WTC11 (cell line): ENCODE results near the gene FSTL4. TPM values are rescaled to one million over a fixed set of nuclear protein-coding genes. Genes with fewer than 3 reads are reported as not detected.

Experiments used
- ATAC-seq: fragments of 200-7000 bp; cut with Tn5 transposase; 2 replicates; pipeline ENCODE4 v1.10.0; 2021; ENCODE audit warnings: mild to moderate bottlenecking, moderate library complexity
- CTCF ChIA-PET: fragments of 300-600 bp; sonication (Branson Sonifier 250); formaldehyde crosslinking; loops from one replicate; lab custom pipeline; 2021; ENCODE audit warnings: antibody characterized with exemption; lab: Charles Lee
- POLR2A ChIA-PET: fragments of 350-600 bp; sonication (Branson Sonifier 250); formaldehyde crosslinking; loops from one replicate; lab custom pipeline; 2021; ENCODE audit warnings: antibody characterized with exemption; lab: Charles Lee
- DNase-seq: peaks from one replicate; pipeline ENCODE4 v3.0.0; 2021; ENCODE audit warnings: low spot score
- H3K27ac Mint-ChIP-seq: 2 replicates; pipeline ENCODE4 v1.8.0; 2021; ENCODE audit warnings: mixed read lengths
- H3K27me3 Mint-ChIP-seq: 2 replicates; pipeline ENCODE4 v1.8.0; 2021; ENCODE audit warnings: low read depth, mild to moderate bottlenecking, moderate library complexity, mixed read lengths
- H3K36me3 Mint-ChIP-seq: 2 replicates; pipeline ENCODE4 v1.8.0; 2021; ENCODE audit warnings: mixed read lengths
- H3K4me1 Mint-ChIP-seq: 2 replicates; pipeline ENCODE4 v1.8.0; 2022; ENCODE audit warnings: mixed read lengths
- H3K4me3 Mint-ChIP-seq: 2 replicates; pipeline ENCODE4 v1.8.0; 2021; ENCODE audit warnings: mild to moderate bottlenecking, moderate library complexity, mixed read lengths
- H3K9me3 Mint-ChIP-seq: 2 replicates; pipeline ENCODE4 v1.8.0; 2021; ENCODE audit warnings: mixed read lengths
- AFF4 ChIP-seq: sonication (generic); formaldehyde crosslinking; IDR thresholded peaks from 2 replicates; pipeline ENCODE4 v1.8.1; 2023; ENCODE audit warnings: mild to moderate bottlenecking, missing genetic modification reagents, borderline replicate concordance
- ARID4B ChIP-seq: sonication (generic); formaldehyde crosslinking; IDR thresholded peaks from 2 replicates; pipeline ENCODE4 v1.8.0; 2023; ENCODE audit warnings: missing genetic modification reagents, mild to moderate bottlenecking, borderline replicate concordance
- ATF6 ChIP-seq: sonication (generic); formaldehyde crosslinking; IDR thresholded peaks from 2 replicates; pipeline ENCODE4 v1.8.1; 2023; ENCODE audit warnings: mild to moderate bottlenecking, missing genetic modification reagents
- MXD4 ChIP-seq: fragments of 250-450 bp; sonication (Bioruptor Pico); IDR thresholded peaks from 2 replicates; pipeline ENCODE4 v1.8.0; 2021; ENCODE audit warnings: mild to moderate bottlenecking, moderate library complexity, borderline replicate concordance
- MYBL2 ChIP-seq: sonication (generic); formaldehyde crosslinking; IDR thresholded peaks from 2 replicates; pipeline ENCODE4 v1.8.1; 2023; ENCODE audit warnings: mild to moderate bottlenecking, moderate library complexity, missing genetic modification reagents
- SMAD3 ChIP-seq: sonication (generic); formaldehyde crosslinking; IDR thresholded peaks from 2 replicates; pipeline ENCODE4 v1.8.0; 2022; ENCODE audit warnings: missing genetic modification reagents, mild to moderate bottlenecking, borderline replicate concordance
- ZBTB43 ChIP-seq: sonication (generic); formaldehyde crosslinking; IDR thresholded peaks from 2 replicates; pipeline ENCODE4 v1.8.1; 2023; ENCODE audit warnings: mild to moderate bottlenecking, missing genetic modification reagents
- ZNF263 ChIP-seq: sonication (generic); formaldehyde crosslinking; IDR thresholded peaks from 2 replicates; pipeline ENCODE4 v1.8.1; 2022; ENCODE audit warnings: low read depth, mild to moderate bottlenecking, moderate library complexity, missing genetic modification reagents
- ZNF532 ChIP-seq: fragments of 250-450 bp; sonication (Bioruptor Pico); IDR thresholded peaks from 2 replicates; pipeline ENCODE4 v1.9.0; 2021; ENCODE audit warnings: mild to moderate bottlenecking, borderline replicate concordance
- total RNA-seq: library from RNA; stranded (reverse); gene quantifications from 3 replicates; pipeline ENCODE4 v1.2.3, GENCODE V29; 2021

Gene FSTL4
- total RNA-seq, 1 experiment from 2014 or later = 6.1 TPM

GRCh38 chr5:133405275-133406034, 206.9 kb downstream of the FSTL4 start:
- CTCF ChIA-PET = interaction anchor here (0.6 to 3.6 kb wide), 17 partner anchors 9 to 158 kb away, joined by 3 to 14 read pairs (median 4); no protein-coding TSS in a partner anchor
- no peaks in the 10 kb centered on the region for H3K36me3 Mint-ChIP-seq
- H3K4me1 Mint-ChIP-seq = peaks cover 35% of the 10 kb centered on the region
- no peak overlapping the region for H3K27ac Mint-ChIP-seq
- H3K27me3 Mint-ChIP-seq = no peaks in the 10 kb centered on the region
- no peak for ATAC-seq
- no peaks in the 10 kb centered on the region for H3K9me3 Mint-ChIP-seq
- POLR2A ChIA-PET = no interaction called here
- DNase-seq = no peak
- H3K4me3 Mint-ChIP-seq = no peak overlapping the region
- no peak for TF ChIP-seq SMAD3
- TF ChIP-seq MXD4 = no peak
- TF ChIP-seq MYBL2 = no peak
- TF ChIP-seq ZBTB43 (CRISPR knock-in tag) = no peak
- no peak for TF ChIP-seq ATF6
- no peak for TF ChIP-seq AFF4 (CRISPR knock-in tag)
- TF ChIP-seq ZNF532 (CRISPR knock-in tag) = no peak
- TF ChIP-seq ARID4B = no peak
- TF ChIP-seq ZNF263 (CRISPR knock-in tag) = no peak
